A549 (cell line): ENCODE data around the gene SPATA13.

Experiments
- CTCF ChIP-seq: fragments of >200 bp; sonication (Bioruptor Twin); formaldehyde crosslinking; IDR thresholded peaks from 3 replicates; pipeline ENCODE4 v1.5.1; 2016
- EP300 ChIP-seq, 2 experiments: fragments of >200 bp; sonication (Bioruptor Twin); formaldehyde crosslinking; IDR thresholded peaks; 2 replicates in 1 of 2; 3 replicates in 1 of 2; pipeline ENCODE4 v1.6.1; 2016 to 2017
- FOSL2 ChIP-seq, 2 experiments: fragments of 450-650 bp in 1 of 2; fragments of >200 bp in 1 of 2; sonication (Bioruptor Twin) in 1 of 2; formaldehyde crosslinking; IDR thresholded peaks; 2 replicates each; pipeline versions ENCODE4 v1.5.0 to v1.6.1; 2016 to 2020; ENCODE audit warnings: mild to moderate bottlenecking in 1 of 2, moderate library complexity in 1 of 2
- JUN ChIP-seq, 2 experiments: fragments of >200 bp; sonication (Bioruptor Twin); formaldehyde crosslinking; IDR thresholded peaks; 2 replicates in 1 of 2; 3 replicates in 1 of 2; pipeline ENCODE4 v1.6.1; 2016 to 2017
- KDM1A ChIP-seq: fragments of 200-600 bp; sonication (generic); IDR thresholded peaks from 2 replicates; pipeline ENCODE4 v1.6.1; 2016; ENCODE audit warnings: low read depth, mild to moderate bottlenecking
- PBX3 ChIP-seq: IDR thresholded peaks from 2 replicates; pipeline ENCODE4 v1.6.1; 2012
- RCOR1 ChIP-seq: fragments of 150-350 bp; IDR thresholded peaks from 2 replicates; pipeline ENCODE4 v1.6.1; 2014; ENCODE audit warnings: antibody characterized with exemption, low read length, low read depth
- ZNF302 ChIP-seq: fragments of 250-450 bp; sonication (Bioruptor Pico); IDR thresholded peaks from 2 replicates; pipeline ENCODE4 v1.9.0; 2021; ENCODE audit warnings: inconsistent platforms, mild to moderate bottlenecking, moderate library complexity

- TF ChIP-seq JUN (IDR thresholded peaks at IDR 0.05) = no peak
- TF ChIP-seq PBX3 = no peak
- no peak for TF ChIP-seq FOSL2 (IDR thresholded peaks at IDR 0.05)
- no peak for TF ChIP-seq FOSL2 (CRISPR knock-in tag; IDR thresholded peaks at IDR 0.05)
- TF ChIP-seq KDM1A = no peak
- no peak for TF ChIP-seq EP300 (IDR thresholded peaks at IDR 0.05)
- TF ChIP-seq CTCF = no peak
- TF ChIP-seq ZNF302 (CRISPR knock-in tag) = no peak
- no peak for TF ChIP-seq RCOR1
Measured at GRCh38 chr13:24192057-24192810, 31.7 kb downstream of the SPATA13 start.
